BE2C (cell line): Measurements from ENCODE around the gene RUVBL1.

Source experiments
- DNase-seq: peaks from one replicate; pipeline ENCODE4 v3.0.0-alpha.2; 2020
- H3K27me3 ChIP-seq: fragments of 250-450 bp; sonication (Bioruptor Pico); 2 replicates; pipeline ENCODE4 v1.5.1; 2020; ENCODE audit warnings: mild to moderate bottlenecking
- H3K36me3 ChIP-seq: fragments of 250-450 bp; sonication (Bioruptor Pico); 2 replicates; pipeline ENCODE4 v1.5.1; 2020; ENCODE audit warnings: mild to moderate bottlenecking
- H3K4me1 ChIP-seq: fragments of 250-450 bp; sonication (Bioruptor Pico); 2 replicates; pipeline ENCODE4 v1.5.1; 2020
- H3K4me3 ChIP-seq: 2 replicates; pipeline ENCODE4 v1.5.1; 2011; ENCODE audit warnings: low read depth, low read length
- H3K9me3 ChIP-seq: fragments of 250-450 bp; sonication (Bioruptor Pico); 2 replicates; pipeline ENCODE4 v1.5.1; 2020
- TF ChIP-seq, protein P1 (sequence below): IDR thresholded peaks from 2 replicates; pipeline ENCODE4 v1.5.1; 2012; ENCODE audit warnings: mild to moderate bottlenecking, low read depth, low read length

The RUVBL1 gene

DNA sequence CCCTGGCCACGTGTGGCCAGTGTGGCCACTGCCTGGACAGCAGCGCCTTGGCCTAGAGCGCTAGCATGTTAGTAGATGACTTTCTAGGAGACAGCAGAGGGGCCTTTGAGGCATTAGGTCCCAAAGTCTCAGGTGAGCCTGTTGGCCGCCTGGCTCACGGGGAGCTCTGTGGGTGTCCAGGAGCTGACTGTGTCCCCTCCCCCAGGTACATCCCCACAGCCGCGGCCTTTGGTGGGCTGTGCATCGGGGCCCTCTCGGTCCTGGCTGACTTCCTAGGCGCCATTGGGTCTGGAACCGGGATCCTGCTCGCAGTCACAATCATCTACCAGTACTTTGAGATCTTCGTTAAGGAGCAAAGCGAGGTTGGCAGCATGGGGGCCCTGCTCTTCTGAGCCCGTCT is 54.3 kb downstream of the RUVBL1 start:
- H3K36me3 ChIP-seq = peaks cover 95% of the 10 kb centered on the region
- no peaks in the 10 kb centered on the region for H3K4me1 ChIP-seq
- H3K27me3 ChIP-seq = no peaks in the 10 kb centered on the region
- DNase-seq = no peak
- no peak overlapping the region for H3K4me3 ChIP-seq
- no peaks in the 10 kb centered on the region for H3K9me3 ChIP-seq
- TF ChIP-seq, protein P1, sequence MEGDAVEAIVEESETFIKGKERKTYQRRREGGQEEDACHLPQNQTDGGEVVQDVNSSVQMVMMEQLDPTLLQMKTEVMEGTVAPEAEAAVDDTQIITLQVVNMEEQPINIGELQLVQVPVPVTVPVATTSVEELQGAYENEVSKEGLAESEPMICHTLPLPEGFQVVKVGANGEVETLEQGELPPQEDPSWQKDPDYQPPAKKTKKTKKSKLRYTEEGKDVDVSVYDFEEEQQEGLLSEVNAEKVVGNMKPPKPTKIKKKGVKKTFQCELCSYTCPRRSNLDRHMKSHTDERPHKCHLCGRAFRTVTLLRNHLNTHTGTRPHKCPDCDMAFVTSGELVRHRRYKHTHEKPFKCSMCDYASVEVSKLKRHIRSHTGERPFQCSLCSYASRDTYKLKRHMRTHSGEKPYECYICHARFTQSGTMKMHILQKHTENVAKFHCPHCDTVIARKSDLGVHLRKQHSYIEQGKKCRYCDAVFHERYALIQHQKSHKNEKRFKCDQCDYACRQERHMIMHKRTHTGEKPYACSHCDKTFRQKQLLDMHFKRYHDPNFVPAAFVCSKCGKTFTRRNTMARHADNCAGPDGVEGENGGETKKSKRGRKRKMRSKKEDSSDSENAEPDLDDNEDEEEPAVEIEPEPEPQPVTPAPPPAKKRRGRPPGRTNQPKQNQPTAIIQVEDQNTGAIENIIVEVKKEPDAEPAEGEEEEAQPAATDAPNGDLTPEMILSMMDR = no peak

DNA sequence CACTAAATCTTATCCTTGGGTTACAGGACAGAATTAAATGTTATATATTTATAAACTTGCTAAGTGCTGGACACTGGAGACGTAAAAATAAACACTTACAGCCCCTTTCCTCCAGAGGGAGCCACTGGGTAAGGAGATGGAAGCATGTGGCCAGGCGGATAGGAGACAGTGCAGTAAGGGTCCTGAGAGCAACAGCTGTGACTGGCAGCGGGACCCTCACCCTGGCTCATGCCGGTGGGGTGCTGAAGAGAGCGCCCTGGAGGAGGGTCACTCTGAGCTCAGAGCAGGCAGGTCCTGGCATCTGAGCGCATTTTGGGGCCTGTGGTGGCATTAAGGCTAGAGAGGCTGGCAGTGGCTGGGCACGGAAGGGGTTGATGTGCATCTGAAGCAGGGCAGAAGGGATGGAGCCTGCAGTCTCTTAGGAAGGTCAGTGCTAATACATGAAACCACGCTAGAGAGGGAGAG is 55.4 kb downstream of the RUVBL1 start:
- peaks cover 96% of the 10 kb centered on the region for H3K36me3 ChIP-seq
- peak; percentile 69 for DNase-seq
- H3K4me1 ChIP-seq = no peaks in the 10 kb centered on the region
- H3K9me3 ChIP-seq = no peaks in the 10 kb centered on the region
- TF ChIP-seq, protein P1 = peak; percentile 85
- no peak overlapping the region for H3K4me3 ChIP-seq
- H3K27me3 ChIP-seq = no peaks in the 10 kb centered on the region

DNA sequence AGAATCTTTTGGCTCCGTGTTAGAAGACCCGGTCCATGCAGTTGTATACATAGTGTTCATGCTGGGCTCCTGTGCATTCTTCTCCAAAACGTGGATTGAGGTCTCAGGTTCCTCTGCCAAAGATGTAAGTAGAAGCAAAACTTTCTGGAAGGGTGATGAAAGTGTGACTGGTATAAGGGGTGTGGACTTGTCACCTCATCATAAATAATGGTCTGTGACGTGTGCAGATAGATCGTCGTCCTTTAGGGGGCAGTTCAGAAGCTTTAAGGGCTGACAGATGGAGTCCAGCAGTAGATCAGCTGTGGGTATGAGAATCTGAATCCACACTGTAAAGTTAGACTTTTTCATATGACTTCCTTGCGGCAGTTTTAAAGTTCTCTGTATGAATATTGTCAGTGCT is 56.1 kb downstream of the RUVBL1 start:
- Histone ChIP-seq H3K36me3 (peaks cover 96% of the 10 kb centered on the region), H3K4me1 (no peaks in the 10 kb centered on the region), H3K27me3 (no peaks in the 10 kb centered on the region), H3K9me3 (no peaks in the 10 kb centered on the region), H3K4me3 (no peak overlapping the region)
- TF ChIP-seq, protein P1 = no peak
- DNase-seq = no peak

DNA sequence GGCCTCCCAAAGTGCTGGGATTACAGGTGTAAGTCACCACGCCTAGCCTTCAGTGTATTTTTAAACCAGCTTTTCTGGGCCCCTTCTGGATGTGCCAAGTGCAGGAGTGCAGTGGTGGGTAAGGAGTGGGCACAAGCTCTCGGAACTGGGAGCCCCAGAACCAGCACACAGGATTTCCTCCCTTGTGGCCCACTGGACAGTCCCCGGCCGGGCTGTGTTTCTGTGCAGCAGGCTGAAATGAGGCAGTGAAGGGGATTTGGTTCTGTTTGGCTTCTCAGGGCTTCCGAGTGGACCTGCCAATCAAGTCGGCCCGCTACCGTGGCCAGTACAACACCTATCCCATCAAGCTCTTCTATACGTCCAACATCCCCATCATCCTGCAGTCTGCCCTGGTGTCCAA is 56.9 kb downstream of the RUVBL1 start:
- no peak for DNase-seq
- Histone ChIP-seq H3K27me3 (no peaks in the 10 kb centered on the region), H3K36me3 (peaks cover 96% of the 10 kb centered on the region), H3K4me3 (no peak overlapping the region), H3K4me1 (no peaks in the 10 kb centered on the region), H3K9me3 (no peaks in the 10 kb centered on the region)
- TF ChIP-seq, protein P1 = no peak

DNA sequence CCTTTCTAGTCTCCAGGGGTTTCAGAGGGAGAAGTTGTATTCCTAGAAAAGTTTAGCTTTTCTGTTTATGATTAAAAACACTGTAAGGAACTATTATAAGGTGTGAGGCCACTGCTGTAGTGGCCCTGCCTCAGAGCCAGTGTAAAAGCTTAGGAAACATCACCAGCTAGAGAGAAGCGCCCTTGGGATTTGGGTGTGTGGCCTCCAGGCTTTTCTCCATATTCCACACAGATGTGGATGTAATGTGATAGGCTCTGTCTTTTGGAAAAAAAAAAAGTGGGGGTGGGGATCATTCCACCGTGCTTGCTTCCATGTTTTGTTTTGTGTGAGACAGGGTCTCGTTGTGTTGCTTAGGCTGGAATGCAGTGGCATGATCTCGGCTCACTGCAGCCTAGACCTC is 57.5 kb downstream of the RUVBL1 start:
- peaks cover 96% of the 10 kb centered on the region for H3K36me3 ChIP-seq
- H3K9me3 ChIP-seq = no peaks in the 10 kb centered on the region
- H3K4me3 ChIP-seq = no peak overlapping the region
- H3K4me1 ChIP-seq = no peaks in the 10 kb centered on the region
- TF ChIP-seq, protein P1 = no peak
- DNase-seq = no peak
- no peaks in the 10 kb centered on the region for H3K27me3 ChIP-seq

DNA sequence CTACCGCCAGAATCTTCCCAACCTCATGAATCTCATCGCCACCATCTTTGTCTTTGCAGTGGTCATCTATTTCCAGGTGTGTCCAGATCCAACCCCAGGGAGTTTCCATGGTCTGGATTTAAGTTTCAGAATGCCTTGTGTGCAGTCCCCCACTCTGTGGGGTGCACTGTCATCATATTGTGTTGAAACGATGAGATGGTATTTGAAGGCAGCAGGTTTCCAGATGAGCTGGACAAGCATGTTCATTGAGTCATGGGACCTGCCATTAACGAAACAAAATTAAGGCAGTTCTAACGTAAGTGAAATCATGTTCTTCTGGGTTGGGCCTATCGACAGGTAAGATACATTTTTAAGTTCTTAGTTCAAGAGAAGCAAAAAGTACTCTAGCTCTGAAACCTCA is 58.6 kb downstream of the RUVBL1 start:
- Histone ChIP-seq H3K36me3 (peaks cover 98% of the 10 kb centered on the region), H3K4me3 (no peak overlapping the region), H3K9me3 (no peaks in the 10 kb centered on the region), H3K27me3 (no peaks in the 10 kb centered on the region), H3K4me1 (no peaks in the 10 kb centered on the region)
- DNase-seq = no peak
- TF ChIP-seq, protein P1 = no peak
